Astrocyte (in vitro differentiated cells and primary cell): ENCODE data around the gene TPM1.

Experiments used
- EZH2 ChIP-seq: IDR thresholded peaks from 2 replicates; pipeline ENCODE4 v1.6.1; 2012; ENCODE audit warnings: mild to moderate bottlenecking, low read length, inconsistent platforms; ENCODE audit not compliant: insufficient read depth
- TF ChIP-seq, protein P1 (sequence below): IDR thresholded peaks from 2 replicates; pipeline ENCODE4 v1.5.1; 2011; ENCODE audit warnings: low read depth, mild to moderate bottlenecking, inconsistent platforms, low read length, moderate library complexity; ENCODE audit not compliant: insufficient read depth

DNA sequence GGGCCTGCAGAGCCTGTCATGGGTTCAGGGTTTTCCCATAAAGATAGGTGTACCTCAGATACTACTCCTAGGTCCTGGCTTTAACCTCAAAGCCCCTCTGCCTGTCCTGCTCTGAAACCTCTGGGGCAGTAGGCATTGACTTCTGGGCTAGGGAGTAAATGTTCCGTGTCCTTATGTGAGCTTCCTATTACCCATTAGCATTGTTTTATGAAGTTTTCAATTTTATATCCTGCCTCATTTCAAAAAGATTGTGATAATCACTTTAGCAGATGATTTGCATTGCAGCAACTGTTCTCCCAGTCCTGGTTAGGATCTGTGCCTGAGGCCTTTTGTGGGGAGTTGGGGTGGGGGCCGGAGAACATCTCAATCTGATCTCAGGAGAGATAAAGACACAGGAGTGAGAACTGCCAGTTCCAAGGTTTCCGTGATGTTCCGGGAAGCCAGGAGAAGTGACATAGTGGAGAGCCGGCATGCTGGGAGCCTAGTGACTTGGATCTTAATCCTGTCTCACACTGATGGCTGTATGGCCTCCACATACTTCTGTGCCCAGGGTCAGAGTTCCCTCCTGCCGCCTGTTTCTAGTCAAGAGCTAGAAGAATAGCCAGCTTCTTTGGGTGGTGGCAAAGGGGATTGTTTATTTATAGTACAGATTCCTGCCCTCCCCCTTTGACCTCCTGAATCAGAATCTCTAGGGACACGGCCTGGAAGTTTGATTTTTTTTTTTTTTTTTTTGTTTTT is 10.6 kb downstream of the TPM1 start:
- TF ChIP-seq, protein P1, sequence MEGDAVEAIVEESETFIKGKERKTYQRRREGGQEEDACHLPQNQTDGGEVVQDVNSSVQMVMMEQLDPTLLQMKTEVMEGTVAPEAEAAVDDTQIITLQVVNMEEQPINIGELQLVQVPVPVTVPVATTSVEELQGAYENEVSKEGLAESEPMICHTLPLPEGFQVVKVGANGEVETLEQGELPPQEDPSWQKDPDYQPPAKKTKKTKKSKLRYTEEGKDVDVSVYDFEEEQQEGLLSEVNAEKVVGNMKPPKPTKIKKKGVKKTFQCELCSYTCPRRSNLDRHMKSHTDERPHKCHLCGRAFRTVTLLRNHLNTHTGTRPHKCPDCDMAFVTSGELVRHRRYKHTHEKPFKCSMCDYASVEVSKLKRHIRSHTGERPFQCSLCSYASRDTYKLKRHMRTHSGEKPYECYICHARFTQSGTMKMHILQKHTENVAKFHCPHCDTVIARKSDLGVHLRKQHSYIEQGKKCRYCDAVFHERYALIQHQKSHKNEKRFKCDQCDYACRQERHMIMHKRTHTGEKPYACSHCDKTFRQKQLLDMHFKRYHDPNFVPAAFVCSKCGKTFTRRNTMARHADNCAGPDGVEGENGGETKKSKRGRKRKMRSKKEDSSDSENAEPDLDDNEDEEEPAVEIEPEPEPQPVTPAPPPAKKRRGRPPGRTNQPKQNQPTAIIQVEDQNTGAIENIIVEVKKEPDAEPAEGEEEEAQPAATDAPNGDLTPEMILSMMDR, result no peak
- TF ChIP-seq EZH2, result no peak
